ENCODE measurements around the gene GRM2.
A peak's percentile ranks its signal among the peaks of the same experiment; 100 is the strongest.

GRM2 gene

GRCh38 chr3:51706788-51707731 is at the start of gene GRM2:
Gene GRM2 (plus strand): TSS chr3:51707068. CDS start chr3:51708984, 1,916 bp downstream.
- FAIRE-seq (peak; percentile 9), DNase-seq (ENCODE audit: insufficient read length, low spot score) (peak; percentile 94)

- DNase-seq (ENCODE audit: insufficient read length, low spot score) (no peak), FAIRE-seq (no peak)
These were observed 49.6 kb upstream of the GRM2 start for GRCh38 chr3:51657234-51657633.

GRCh38 chr3:51659942-51660341 is 46.9 kb upstream of the GRM2 start:
- no peak for DNase-seq (ENCODE audit: insufficient read length, low spot score)
- FAIRE-seq: no peak

GRCh38 chr3:51662456-51662855 is 44.4 kb upstream of the GRM2 start:
- no peak for FAIRE-seq
- DNase-seq (ENCODE audit: insufficient read length, low spot score): no peak

GRCh38 chr3:51668756-51669155 is 38.1 kb upstream of the GRM2 start:
- FAIRE-seq (peak; percentile 68), DNase-seq (ENCODE audit: insufficient read length, low spot score) (no peak)

GRCh38 chr3:51669241-51670052 is 37.4 kb upstream of the GRM2 start:
- DNase-seq (ENCODE audit: insufficient read length, low spot score) (peak; percentile 75), FAIRE-seq (peak; percentile 94)

- DNase-seq (ENCODE audit: insufficient read length, low spot score) (no peak), FAIRE-seq (no peak)
These were observed 36.6 kb upstream of the GRM2 start for GRCh38 chr3:51670053-51670822.

DNA sequence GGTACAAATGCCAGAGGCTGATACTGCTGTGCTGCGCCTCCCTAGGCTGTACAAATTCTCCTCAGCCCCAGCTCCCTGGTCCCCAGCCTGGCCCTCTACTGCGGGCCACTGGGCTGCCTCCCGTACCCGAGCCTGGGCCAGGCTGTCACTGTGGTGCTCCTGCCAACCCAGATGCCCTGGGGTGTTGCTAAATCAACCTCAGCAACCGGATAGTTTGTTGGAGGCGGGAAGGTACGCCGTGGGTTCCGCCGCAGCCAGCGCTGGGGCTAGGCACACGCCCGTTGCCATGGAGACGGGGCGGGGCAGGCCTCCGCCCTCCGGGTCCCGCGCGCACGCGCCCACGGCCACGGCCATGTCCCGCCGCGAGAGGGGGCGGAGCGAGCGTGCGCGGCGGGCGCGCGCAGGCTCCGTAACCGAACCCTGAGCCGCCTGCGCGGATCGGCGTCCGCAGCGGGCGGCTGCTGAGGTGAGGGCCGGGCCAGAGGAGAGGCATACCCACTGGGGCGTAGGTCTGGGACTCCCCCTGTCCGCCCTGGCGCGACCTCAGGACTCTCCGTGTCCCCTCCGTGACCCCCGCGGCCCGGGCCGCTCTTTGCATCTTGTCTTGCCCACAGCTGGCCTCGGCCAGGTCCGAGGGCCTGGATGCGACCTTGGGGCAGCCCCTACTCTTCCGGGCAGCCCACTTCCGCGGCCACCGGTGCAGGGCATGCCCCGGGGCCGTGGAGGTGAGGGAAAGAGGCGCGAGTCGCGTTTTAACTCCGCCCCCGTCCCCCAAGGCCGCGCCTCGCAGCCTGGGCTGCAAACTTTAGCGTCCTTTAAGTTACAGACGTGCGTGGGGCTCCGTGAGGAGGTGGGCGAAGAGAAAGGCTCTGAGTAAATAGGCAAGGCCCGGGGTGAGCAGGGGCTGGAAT is 35.8 kb upstream of the GRM2 start, which contains the start of gene TEX264:
TEX264 (plus strand) TSS at position 430 of the 911 bp plus-strand sequence. CDS start 3,053 bp downstream, outside the sequence.
- DNase-seq (ENCODE audit: insufficient read length, low spot score) (peak; percentile 94), FAIRE-seq (peak; percentile 99)

GRCh38 chr3:51671734-51672475 is 35.0 kb upstream of the GRM2 start:
- FAIRE-seq (peak; percentile 44), DNase-seq (ENCODE audit: insufficient read length, low spot score) (peak; percentile 86)

- DNase-seq (ENCODE audit: insufficient read length, low spot score) (no peak), FAIRE-seq (no peak)
These were observed 33.6 kb upstream of the GRM2 start for GRCh38 chr3:51673181-51673801.

- FAIRE-seq (no peak), DNase-seq (ENCODE audit: insufficient read length, low spot score) (no peak)
These were observed 32.8 kb upstream of the GRM2 start for GRCh38 chr3:51673802-51674654.

- no peak for FAIRE-seq
These were observed 31.7 kb upstream of the GRM2 start for GRCh38 chr3:51675201-51675611.

DNA sequence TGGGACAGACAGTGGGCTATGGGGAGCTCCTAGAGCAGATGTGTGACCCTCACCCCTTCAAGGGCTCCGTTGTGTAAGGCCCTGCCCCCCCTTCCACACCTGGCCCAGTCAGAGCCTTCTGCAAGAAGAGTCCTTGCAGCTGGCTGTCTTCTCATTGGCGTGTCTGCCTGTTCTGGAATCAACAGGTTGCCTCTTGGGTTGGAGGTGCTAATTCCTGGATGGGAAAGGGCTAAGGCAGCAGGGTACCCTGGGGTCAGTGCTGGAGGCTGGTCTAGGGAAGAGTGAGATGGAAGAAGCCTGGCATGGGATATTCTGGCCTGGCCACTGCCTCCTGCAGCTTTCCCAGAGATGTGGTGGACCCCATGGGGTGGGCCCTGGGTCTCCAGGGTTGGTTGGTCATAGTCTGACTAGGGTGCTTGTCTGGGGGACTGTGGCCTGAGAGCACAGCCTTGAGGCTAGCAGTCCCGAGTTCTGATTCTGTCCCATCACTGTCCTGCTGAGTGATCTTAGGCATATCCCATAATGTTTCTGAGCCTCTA is 30.7 kb upstream of the GRM2 start:
- no peak for FAIRE-seq
- no peak for DNase-seq (ENCODE audit: insufficient read length, low spot score)

More at GRCh38 chr3:51675201-51675611, 31.7 kb upstream of the GRM2 start:
- no peak for DNase-seq (ENCODE audit: insufficient read length, low spot score)

DNA sequence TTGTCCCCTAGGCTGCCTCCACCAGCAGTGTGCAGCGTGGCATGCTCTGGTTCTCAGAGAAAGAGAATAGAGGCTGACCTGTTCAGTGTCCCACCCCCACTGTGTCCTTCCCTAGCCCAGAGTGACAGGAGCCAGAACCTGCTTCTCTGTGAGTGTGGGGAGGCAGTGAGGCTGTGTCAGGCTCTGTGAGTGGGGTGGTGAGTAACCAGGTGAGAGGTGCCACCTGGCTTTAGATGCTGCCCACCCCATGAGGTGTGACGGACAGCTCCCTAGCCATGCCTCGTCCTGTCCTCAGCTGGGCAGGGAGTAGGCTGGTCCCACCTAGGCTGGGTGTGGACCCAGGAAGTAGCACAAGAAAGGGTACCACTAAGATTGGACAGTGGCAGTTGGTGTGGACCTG is 29.5 kb upstream of the GRM2 start:
- DNase-seq (ENCODE audit: insufficient read length, low spot score) (no peak), FAIRE-seq (no peak)

- no peak for DNase-seq (ENCODE audit: insufficient read length, low spot score)
- no peak for FAIRE-seq
These were observed 28.7 kb upstream of the GRM2 start for GRCh38 chr3:51678186-51678585.

- DNase-seq (ENCODE audit: insufficient read length, low spot score): no peak
- no peak for FAIRE-seq
These were observed 28.2 kb upstream of the GRM2 start for GRCh38 chr3:51678641-51679040.

DNA sequence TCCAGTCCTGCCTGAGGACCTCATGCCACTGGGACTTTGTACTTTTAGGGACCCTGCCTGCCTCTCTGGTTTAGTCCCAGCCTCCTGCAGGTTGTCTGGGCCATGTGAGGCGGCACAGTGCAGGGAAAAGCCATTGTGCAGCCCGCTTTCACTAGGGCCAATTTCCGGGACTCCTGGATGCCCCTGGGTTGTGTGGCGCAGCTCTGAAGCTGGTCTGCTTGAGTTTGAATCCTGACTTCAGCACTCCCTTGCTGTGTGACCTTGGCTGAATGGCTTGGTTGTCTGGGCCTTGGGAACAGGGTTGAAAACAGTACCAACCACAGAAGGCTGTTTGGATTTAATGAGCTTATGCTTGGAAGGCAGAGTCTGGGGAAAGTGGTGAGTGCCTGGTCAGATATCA is 27.6 kb upstream of the GRM2 start:
- FAIRE-seq (no peak), DNase-seq (ENCODE audit: insufficient read length, low spot score) (no peak)
